GM18507 (cell line): ENCODE results near the gene HOXB1.
"Not testable (repeated sequence)": the region's sequence is repeated elsewhere in the genome, so short reads cannot be mapped to it uniquely, and the experiment has no call there.

Experiments
- DNase-seq: peaks from one replicate; pipeline ENCODE4 v3.0.0; 2011; ENCODE audit warnings: low read depth; ENCODE audit not compliant: insufficient read length; ENCODE audit errors: extremely low spot score
- FAIRE-seq: peaks from 2 replicates; lab custom pipeline; 2011; peaks lifted over from hg19 to GRCh38; lab: Jason Lieb, UNC

The HOXB1 gene

GRCh38 chr17:48484850-48485249 is 46.0 kb downstream of the HOXB1 start:
- no peak for FAIRE-seq

GRCh38 chr17:48484256-48484655 is 46.6 kb downstream of the HOXB1 start:
- no peak for FAIRE-seq
- DNase-seq: no peak

More at GRCh38 chr17:48484850-48485249, 46.0 kb downstream of the HOXB1 start:
- no peak for DNase-seq

GRCh38 chr17:48483471-48484131 is 47.2 kb downstream of the HOXB1 start:
- FAIRE-seq (peak; percentile 54), DNase-seq (no peak)

GRCh38 chr17:48483004-48483403 is 47.8 kb downstream of the HOXB1 start:
- no peak for DNase-seq

GRCh38 chr17:48482301-48482700 is 48.5 kb downstream of the HOXB1 start:
- not testable (repeated sequence) for DNase-seq, FAIRE-seq

More at GRCh38 chr17:48483004-48483403, 47.8 kb downstream of the HOXB1 start:
- no peak for FAIRE-seq

GRCh38 chr17:48479014-48479402 is 51.8 kb downstream of the HOXB1 start:
- DNase-seq: no peak
- no peak for FAIRE-seq
